ENCODE results near the gene CTBP2.

The CTBP2 gene

GRCh38 chr10:125072794-125073193 lies 87.6 kb downstream of the CTBP2 start:
- no peak overlapping the region for H3K27ac ChIP-seq (ENCODE audit: low read depth, low read length)
- H3K36me3 ChIP-seq (ENCODE audit: control insufficient read depth, low read length), result no peaks in the 10 kb centered on the region
- TF ChIP-seq CTCF (IDR thresholded peaks at IDR 0.05; ENCODE audit: low read depth, low read length, poor library complexity, severe bottlenecking) (no peak), EZH2phosphoT487 (IDR thresholded peaks at IDR 0.05; ENCODE audit: borderline replicate concordance, low read length) (no peak)
- no peak overlapping the region for H3K4me3 ChIP-seq (ENCODE audit: low read length)
- H3K9me2 ChIP-seq (replicated peaks; ENCODE audit: control insufficient read depth, low read length), result no peaks in the 10 kb centered on the region; the same call in 1 of the 2 replicates
- H3F3A ChIP-seq (ENCODE audit: control insufficient read depth, insufficient read depth), result no peaks in the 10 kb centered on the region
- H3K9me3 ChIP-seq (ENCODE audit: control insufficient read depth, insufficient read depth, low read length), result no peaks in the 10 kb centered on the region
- H3K4me2 ChIP-seq (ENCODE audit: low read length), result no peak overlapping the region
- peaks cover 5% of the 10 kb centered on the region; the same call in 1 of the 2 replicates for H3K79me2 ChIP-seq (ENCODE audit: control insufficient read depth, low read length)
- H3K27me3 ChIP-seq (ENCODE audit: control insufficient read depth, low read length), result no peaks in the 10 kb centered on the region
- H3K4me1 ChIP-seq (ENCODE audit: control insufficient read depth, low read length), result peaks cover 15% of the 10 kb centered on the region
- H4K20me1 ChIP-seq (ENCODE audit: control insufficient read depth, insufficient read depth, low read depth, low read length), result no peaks in the 10 kb centered on the region

GRCh38 chr10:125071008-125071407 lies 89.4 kb downstream of the CTBP2 start:
- no peaks in the 10 kb centered on the region; the same call in 1 of the 2 replicates for H3K9me2 ChIP-seq (replicated peaks; ENCODE audit: control insufficient read depth, low read length)
- H4K20me1 ChIP-seq (ENCODE audit: control insufficient read depth, insufficient read depth, low read depth, low read length), result no peaks in the 10 kb centered on the region
- no peaks in the 10 kb centered on the region for H3K27me3 ChIP-seq (ENCODE audit: control insufficient read depth, low read length)
- H3K36me3 ChIP-seq (ENCODE audit: control insufficient read depth, low read length), result no peaks in the 10 kb centered on the region
- peaks cover 25% of the 10 kb centered on the region for H3K4me1 ChIP-seq (ENCODE audit: control insufficient read depth, low read length)
- no peak overlapping the region for H3K4me2 ChIP-seq (ENCODE audit: low read length)
- H3K9me3 ChIP-seq (ENCODE audit: control insufficient read depth, insufficient read depth, low read length), result no peaks in the 10 kb centered on the region
- H3K79me2 ChIP-seq (ENCODE audit: control insufficient read depth, low read length), result peaks cover 15% of the 10 kb centered on the region
- TF ChIP-seq EZH2phosphoT487 (IDR thresholded peaks at IDR 0.05; ENCODE audit: borderline replicate concordance, low read length), result no peak
- TF ChIP-seq CTCF (IDR thresholded peaks at IDR 0.05; ENCODE audit: low read depth, low read length, poor library complexity, severe bottlenecking), result no peak
- H3K27ac ChIP-seq (ENCODE audit: low read depth, low read length), result no peak overlapping the region
- H3K4me3 ChIP-seq (ENCODE audit: low read length), result no peak overlapping the region
- no peaks in the 10 kb centered on the region for H3F3A ChIP-seq (ENCODE audit: control insufficient read depth, insufficient read depth)

GRCh38 chr10:125068406-125068805 lies 92.0 kb downstream of the CTBP2 start:
- Histone ChIP-seq H3K36me3 (ENCODE audit: control insufficient read depth, low read length) (no peaks in the 10 kb centered on the region), H3K79me2 (ENCODE audit: control insufficient read depth, low read length) (peaks cover 26% of the 10 kb centered on the region), H3F3A (ENCODE audit: control insufficient read depth, insufficient read depth) (peaks cover 14% of the 10 kb centered on the region), H3K27ac (ENCODE audit: low read depth, low read length) (no peak overlapping the region), H3K9me3 (ENCODE audit: control insufficient read depth, insufficient read depth, low read length) (no peaks in the 10 kb centered on the region), H3K9me2 (replicated peaks; ENCODE audit: control insufficient read depth, low read length) (no peaks in the 10 kb centered on the region; the same call in 1 of the 2 replicates), H3K4me3 (ENCODE audit: low read length) (no peak overlapping the region), H3K4me1 (ENCODE audit: control insufficient read depth, low read length) (peaks cover 50% of the 10 kb centered on the region), H4K20me1 (ENCODE audit: control insufficient read depth, insufficient read depth, low read depth, low read length) (no peaks in the 10 kb centered on the region), H3K4me2 (ENCODE audit: low read length) (no peak overlapping the region), H3K27me3 (ENCODE audit: control insufficient read depth, low read length) (no peaks in the 10 kb centered on the region)
- no peak for TF ChIP-seq CTCF (IDR thresholded peaks at IDR 0.05; ENCODE audit: low read depth, low read length, poor library complexity, severe bottlenecking)
- TF ChIP-seq EZH2phosphoT487 (IDR thresholded peaks at IDR 0.05; ENCODE audit: borderline replicate concordance, low read length), result no peak
